Measurements from ENCODE around the gene CCN5. TPM values are rescaled to one million over a fixed set of nuclear protein-coding genes. Genes with fewer than 3 reads are reported as not detected.

CCN5 gene
- total and polyA plus RNA-seq, 2 of the 13 experiments (the other 11 are each of a cell fraction or from before 2014, with no cell fraction given) = 0.12 TPM; not detected in 1

- TF ChIP-seq ZNF503 (CRISPR knock-in tag; IDR thresholded peaks at IDR 0.05) = no peak
- TF ChIP-seq MZF1 (CRISPR knock-in tag; IDR thresholded peaks at IDR 0.05; ENCODE audit: borderline replicate concordance) = no peak
- TF ChIP-seq ZNF205 (CRISPR knock-in tag; IDR thresholded peaks at IDR 0.05) = no peak
- no peak for TF ChIP-seq STAT6 (CRISPR knock-in tag; IDR thresholded peaks at IDR 0.05; ENCODE audit: borderline replicate concordance)
- 0 out of 2 replicates have a peak, but pooled peaks have one; percentile 13 for TF ChIP-seq ZNF556 (CRISPR knock-in tag; IDR thresholded peaks at IDR 0.05; ENCODE audit: borderline replicate concordance)
- no peak for TF ChIP-seq ZNF530 (CRISPR knock-in tag; IDR thresholded peaks at IDR 0.05; ENCODE audit: low read depth)
- no peak for TF ChIP-seq ZBTB46 (CRISPR knock-in tag; IDR thresholded peaks at IDR 0.05; ENCODE audit: borderline replicate concordance)
- TF ChIP-seq ZC3H13 (CRISPR knock-in tag; IDR thresholded peaks at IDR 0.05) = no peak
- no peak for TF ChIP-seq KDM5B (CRISPR knock-in tag; IDR thresholded peaks at IDR 0.05; ENCODE audit: borderline replicate concordance)
- no peak for TF ChIP-seq LCORL (IDR thresholded peaks at IDR 0.05)
- no peak; the same call in none of the 2 replicates for TF ChIP-seq LCORL (CRISPR knock-in tag; IDR thresholded peaks at IDR 0.05)
- peak; percentile 87; the same call in 1 of the 2 replicates for TF ChIP-seq CBX5 (CRISPR knock-in tag; IDR thresholded peaks at IDR 0.05; ENCODE audit: borderline replicate concordance)
- peak; percentile 80; the same call in 1 of the 2 replicates for TF ChIP-seq HOMEZ (CRISPR knock-in tag; IDR thresholded peaks at IDR 0.05; ENCODE audit: low read depth)
- TF ChIP-seq ZNF280D (CRISPR knock-in tag; IDR thresholded peaks at IDR 0.05) = peak; percentile 76; the same call in 1 of the 2 replicates
- no peak for TF ChIP-seq BATF2 (CRISPR knock-in tag; IDR thresholded peaks at IDR 0.05)
- no peak for TF ChIP-seq SMARCE1 (IDR thresholded peaks at IDR 0.05; ENCODE audit: borderline replicate concordance)
Measured at GRCh38 chr20:44736170-44737021, 21.2 kb downstream of the CCN5 start (continued).
